Fibroblast of skin of back (primary cell): ENCODE measurements around the gene AP3B2. TPM values are rescaled to one million over a fixed set of nuclear protein-coding genes. Genes with fewer than 3 reads are reported as not detected.
"Not testable (repeated sequence)": the region's sequence is repeated elsewhere in the genome, so short reads cannot be mapped to it uniquely, and the experiment has no call there.

ENCODE experiments used
- DNase-seq: peaks from one replicate; pipeline ENCODE4 v3.0.0-alpha.2; 2013
- polyA plus RNA-seq, 2 experiments: library from polyadenylated mRNA; unstranded; fragments of 120-200 nt; gene quantifications; one replicate each; pipeline ENCODE4 v1.2.1, GENCODE V29; 2013; ENCODE audit not compliant: insufficient read length in 2 of 2

AP3B2 gene
- 0.71 TPM for polyA plus RNA-seq (2013, experiment 1 of 2; ENCODE audit: insufficient read length)
- polyA plus RNA-seq (2013, experiment 2 of 2; ENCODE audit: insufficient read length), result 0.30 TPM

GRCh38 chr15:82709421-82710207, at the start of gene AP3B2:
Gene AP3B2 (minus strand): TSS chr15:82709875. CDS start chr15:82709706, 169 bp downstream.
- DNase-seq, result peak; percentile 64

GRCh38 chr15:82751308-82751707, 41.6 kb upstream of the AP3B2 start:
- no peak for DNase-seq

- peak; percentile 1 for DNase-seq
Measured at GRCh38 chr15:82750831-82751180, 41.1 kb upstream of the AP3B2 start.

- peak; percentile 95 for DNase-seq
Measured at GRCh38 chr15:82749951-82750830, 40.5 kb upstream of the AP3B2 start.

- no peak for DNase-seq
Measured at GRCh38 chr15:82748315-82748714, 38.6 kb upstream of the AP3B2 start.

GRCh38 chr15:82743810-82744209, 34.1 kb upstream of the AP3B2 start:
- DNase-seq, result no peak

- DNase-seq, result no peak
Measured at GRCh38 chr15:82742134-82742533, 32.5 kb upstream of the AP3B2 start.

- no peak for DNase-seq
Measured at GRCh38 chr15:82739086-82739485, 29.4 kb upstream of the AP3B2 start.

- DNase-seq, result peak; percentile 4
Measured at GRCh38 chr15:82737975-82738374, 28.3 kb upstream of the AP3B2 start.

- DNase-seq, result no peak
Measured at GRCh38 chr15:82731527-82731926, 21.9 kb upstream of the AP3B2 start.

- no peak for DNase-seq
Measured at GRCh38 chr15:82730022-82730530, 20.4 kb upstream of the AP3B2 start.

GRCh38 chr15:82726816-82727215, 17.1 kb upstream of the AP3B2 start:
- no peak for DNase-seq

GRCh38 chr15:82715003-82715402, 5.3 kb upstream of the AP3B2 start:
- no peak for DNase-seq

- DNase-seq, result no peak
Measured at GRCh38 chr15:82714016-82714415, 4.3 kb upstream of the AP3B2 start.

- DNase-seq, result no peak
Measured at GRCh38 chr15:82712036-82712435, 2.4 kb upstream of the AP3B2 start.

- DNase-seq, result no peak
Measured at GRCh38 chr15:82710926-82711490, 1.3 kb upstream of the AP3B2 start.

- no peak for DNase-seq
Measured at GRCh38 chr15:82710208-82710555, 507 bp upstream of the AP3B2 start.

- DNase-seq, result no peak
Measured at GRCh38 chr15:82709081-82709420, 624 bp downstream of the AP3B2 start.

GRCh38 chr15:82705856-82706255, 3.8 kb downstream of the AP3B2 start:
- DNase-seq, result not testable (repeated sequence)

GRCh38 chr15:82699726-82700125, 9.9 kb downstream of the AP3B2 start:
- peak; percentile 9 for DNase-seq

- DNase-seq, result no peak
Measured at GRCh38 chr15:82698711-82699345, 10.8 kb downstream of the AP3B2 start.

GRCh38 chr15:82697735-82698407, 11.8 kb downstream of the AP3B2 start:
- no peak for DNase-seq
